HFFc6 (cell line): Measurements from ENCODE around the gene MROH2A. TPM values are rescaled to one million over a fixed set of nuclear protein-coding genes. Genes with fewer than 3 reads are reported as not detected.

Experiments used
- DNase-seq: peaks from one replicate; pipeline ENCODE4 v3.0.0-alpha.2; 2018
- H3K27ac Mint-ChIP-seq: 2 replicates; pipeline ENCODE4 v1.8.0; 2020; ENCODE audit warnings: mild to moderate bottlenecking, mixed read lengths
- H3K27me3 Mint-ChIP-seq: 2 replicates; pipeline ENCODE4 v1.8.0; 2021; ENCODE audit warnings: mild to moderate bottlenecking, moderate library complexity, mixed read lengths; ENCODE audit not compliant: insufficient read depth
- H3K36me3 Mint-ChIP-seq: 2 replicates; pipeline ENCODE4 v1.8.0; 2021; ENCODE audit warnings: low read depth, mixed read lengths
- H3K4me1 Mint-ChIP-seq: 2 replicates; pipeline ENCODE4 v1.8.0; 2020; ENCODE audit warnings: low read depth, mixed read lengths
- H3K4me3 Mint-ChIP-seq: 2 replicates; pipeline ENCODE4 v1.8.0; 2020; ENCODE audit warnings: mild to moderate bottlenecking, moderate library complexity, mixed read lengths
- H3K9me3 Mint-ChIP-seq: 2 replicates; pipeline ENCODE4 v1.8.0; 2020; ENCODE audit warnings: mild to moderate bottlenecking, mixed read lengths
- total RNA-seq, 6 experiments: library from RNA; stranded (reverse); fragmentation: NEBNext Ultra II Directional; extraction: Animal tissue kit (Norgen Biotek cat#: 25700); gene quantifications; 2 replicates in 1 of 6; 3 replicates in 5 of 6; pipeline ENCODE4 v1.2.3, GENCODE V29; 2021
- TF ChIP-seq, protein P1 (sequence below): fragments of 200-600 bp; sonication (generic); IDR thresholded peaks from 2 replicates; pipeline ENCODE4 v1.5.0; 2021; ENCODE audit warnings: antibody characterized with exemption, mild to moderate bottlenecking

MROH2A gene
- total RNA-seq, 6 experiments from 2014 or later: not detected

DNA sequence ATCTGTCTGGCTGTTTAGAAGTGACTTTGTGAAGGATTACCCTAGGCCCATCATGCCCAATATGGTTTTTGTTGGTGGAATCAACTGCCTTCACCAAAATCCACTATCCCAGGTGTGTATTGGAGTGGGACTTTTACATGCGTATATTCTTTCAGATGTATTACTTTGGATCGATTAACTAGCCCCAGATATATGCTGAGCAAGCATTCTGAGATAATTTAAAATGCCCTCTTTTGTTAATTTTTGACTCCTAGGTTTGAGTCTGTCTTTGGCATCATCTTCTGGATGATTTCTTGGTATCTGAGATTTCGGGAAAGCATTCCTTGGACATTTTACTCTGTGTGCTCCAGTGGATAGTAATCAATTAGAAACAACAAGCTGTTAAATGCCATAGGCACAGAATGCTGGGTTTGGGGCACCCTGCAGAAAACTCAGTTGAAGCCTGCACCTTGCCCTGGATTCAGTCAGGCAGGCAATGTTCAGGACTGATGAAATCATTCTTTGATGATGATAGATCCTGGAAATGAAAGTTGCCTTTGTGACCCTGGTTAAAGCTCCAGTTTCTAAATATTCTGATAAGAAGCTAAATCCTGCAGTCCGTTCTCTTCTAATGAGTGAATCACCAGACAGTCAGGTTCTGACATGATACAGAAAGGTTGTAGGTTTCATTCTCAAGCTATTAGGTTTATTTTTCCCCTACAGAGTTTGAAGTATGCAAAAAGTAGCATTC lies 16.9 kb upstream of the MROH2A start:
- no peak overlapping the region for H3K27ac Mint-ChIP-seq
- TF ChIP-seq, protein P1, sequence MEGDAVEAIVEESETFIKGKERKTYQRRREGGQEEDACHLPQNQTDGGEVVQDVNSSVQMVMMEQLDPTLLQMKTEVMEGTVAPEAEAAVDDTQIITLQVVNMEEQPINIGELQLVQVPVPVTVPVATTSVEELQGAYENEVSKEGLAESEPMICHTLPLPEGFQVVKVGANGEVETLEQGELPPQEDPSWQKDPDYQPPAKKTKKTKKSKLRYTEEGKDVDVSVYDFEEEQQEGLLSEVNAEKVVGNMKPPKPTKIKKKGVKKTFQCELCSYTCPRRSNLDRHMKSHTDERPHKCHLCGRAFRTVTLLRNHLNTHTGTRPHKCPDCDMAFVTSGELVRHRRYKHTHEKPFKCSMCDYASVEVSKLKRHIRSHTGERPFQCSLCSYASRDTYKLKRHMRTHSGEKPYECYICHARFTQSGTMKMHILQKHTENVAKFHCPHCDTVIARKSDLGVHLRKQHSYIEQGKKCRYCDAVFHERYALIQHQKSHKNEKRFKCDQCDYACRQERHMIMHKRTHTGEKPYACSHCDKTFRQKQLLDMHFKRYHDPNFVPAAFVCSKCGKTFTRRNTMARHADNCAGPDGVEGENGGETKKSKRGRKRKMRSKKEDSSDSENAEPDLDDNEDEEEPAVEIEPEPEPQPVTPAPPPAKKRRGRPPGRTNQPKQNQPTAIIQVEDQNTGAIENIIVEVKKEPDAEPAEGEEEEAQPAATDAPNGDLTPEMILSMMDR: no peak
- H3K4me1 Mint-ChIP-seq: peaks cover 12% of the 10 kb centered on the region
- DNase-seq: no peak
- H3K27me3 Mint-ChIP-seq: no peaks in the 10 kb centered on the region
- peaks cover 21% of the 10 kb centered on the region for H3K9me3 Mint-ChIP-seq
- H3K4me3 Mint-ChIP-seq: no peak overlapping the region
- no peaks in the 10 kb centered on the region for H3K36me3 Mint-ChIP-seq

DNA sequence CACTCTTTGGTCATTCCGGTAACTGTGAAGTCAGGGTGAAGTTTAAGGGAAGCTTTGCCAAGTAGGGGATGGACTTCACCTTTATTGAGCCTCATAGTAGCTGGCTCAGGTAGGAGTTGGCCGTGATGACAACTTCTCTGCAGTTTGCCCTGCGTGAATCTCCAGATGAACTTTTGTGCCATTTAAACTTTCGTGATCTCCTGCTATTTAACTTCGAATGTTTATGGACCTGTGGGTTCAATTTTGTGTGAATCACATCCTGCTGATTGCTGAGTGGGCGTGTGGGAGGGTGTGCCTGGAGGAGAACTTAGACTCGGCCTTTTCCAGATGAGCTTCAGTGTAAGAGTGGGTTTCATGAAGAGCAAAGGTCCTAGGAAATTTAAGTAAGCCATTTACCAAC lies 13.9 kb upstream of the MROH2A start:
- Mint-ChIP-seq H3K27ac (no peak overlapping the region), H3K36me3 (no peaks in the 10 kb centered on the region), H3K4me1 (peaks cover 12% of the 10 kb centered on the region), H3K27me3 (peaks cover 1% of the 10 kb centered on the region; the same call in 1 of the 2 replicates), H3K9me3 (peaks cover 12% of the 10 kb centered on the region), H3K4me3 (no peak overlapping the region)
- no peak for DNase-seq
- TF ChIP-seq, protein P1: no peak

DNA sequence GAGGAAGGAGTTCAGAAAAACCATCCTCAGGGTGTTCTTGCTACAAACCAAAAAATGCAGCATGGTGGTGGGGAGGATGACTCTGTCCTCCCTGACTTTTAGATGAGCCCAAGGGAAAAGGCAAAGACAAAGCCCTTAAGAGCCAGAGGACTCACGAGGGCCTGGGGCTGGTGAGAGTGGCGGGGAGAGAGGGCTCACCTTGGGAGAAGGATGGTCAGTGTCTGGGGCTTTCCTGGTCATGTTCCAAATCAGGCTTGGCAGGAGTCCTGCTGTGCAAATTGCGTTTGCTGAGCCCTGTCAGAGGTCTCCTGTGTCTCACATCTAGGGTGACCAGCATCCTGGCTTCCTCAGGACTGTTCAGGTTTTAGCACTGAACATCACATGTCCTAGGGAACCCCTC lies 13.4 kb upstream of the MROH2A start:
- Mint-ChIP-seq H3K36me3 (no peaks in the 10 kb centered on the region), H3K9me3 (peaks cover 14% of the 10 kb centered on the region), H3K4me3 (no peak overlapping the region), H3K27ac (no peak overlapping the region), H3K27me3 (peaks cover 4% of the 10 kb centered on the region; the same call in 1 of the 2 replicates), H3K4me1 (peaks cover 12% of the 10 kb centered on the region)
- TF ChIP-seq, protein P1: no peak
- DNase-seq: no peak

DNA sequence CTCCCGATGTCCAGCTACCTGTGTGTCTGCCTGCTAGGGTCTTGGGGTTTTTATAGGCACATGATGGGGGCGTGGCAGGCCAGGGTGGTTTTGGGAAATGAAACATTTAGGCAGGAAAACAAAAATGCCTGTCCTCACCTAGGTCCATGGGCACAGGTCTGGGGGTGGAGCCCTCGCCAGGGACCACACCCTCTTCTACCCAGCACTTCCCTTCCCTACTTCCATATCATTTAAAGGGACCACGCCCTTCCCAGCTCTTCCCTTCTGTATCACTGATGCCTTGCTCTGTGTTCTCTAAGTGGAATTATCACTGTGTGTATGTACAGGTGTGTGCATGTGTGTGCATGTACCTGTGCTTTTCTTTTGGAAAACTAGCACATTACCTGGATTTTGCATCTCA lies 11.7 kb upstream of the MROH2A start:
- peaks cover 12% of the 10 kb centered on the region for H3K4me1 Mint-ChIP-seq
- peaks cover 8% of the 10 kb centered on the region for H3K27me3 Mint-ChIP-seq
- H3K36me3 Mint-ChIP-seq: no peaks in the 10 kb centered on the region
- no peak overlapping the region for H3K27ac Mint-ChIP-seq
- H3K4me3 Mint-ChIP-seq: no peak overlapping the region
- TF ChIP-seq, protein P1: no peak
- no peak for DNase-seq
- peaks cover 4% of the 10 kb centered on the region for H3K9me3 Mint-ChIP-seq

DNA sequence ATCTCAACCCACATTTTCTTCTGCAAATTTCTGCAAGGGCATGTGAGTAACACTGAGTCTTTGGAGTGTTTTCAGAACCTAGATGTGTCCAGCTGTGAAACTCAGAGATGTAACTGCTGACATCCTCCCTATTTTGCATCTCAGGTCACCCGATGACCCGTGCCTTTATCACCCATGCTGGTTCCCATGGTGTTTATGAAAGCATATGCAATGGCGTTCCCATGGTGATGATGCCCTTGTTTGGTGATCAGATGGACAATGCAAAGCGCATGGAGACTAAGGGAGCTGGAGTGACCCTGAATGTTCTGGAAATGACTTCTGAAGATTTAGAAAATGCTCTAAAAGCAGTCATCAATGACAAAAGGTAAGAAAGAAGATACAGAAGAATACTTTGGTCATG lies 10.1 kb upstream of the MROH2A start:
- peaks cover 4% of the 10 kb centered on the region for H3K9me3 Mint-ChIP-seq
- H3K4me1 Mint-ChIP-seq: peaks cover 12% of the 10 kb centered on the region
- H3K27me3 Mint-ChIP-seq: peaks cover 8% of the 10 kb centered on the region
- no peak overlapping the region for H3K27ac Mint-ChIP-seq
- DNase-seq: no peak
- TF ChIP-seq, protein P1: no peak
- H3K4me3 Mint-ChIP-seq: no peak overlapping the region
- no peaks in the 10 kb centered on the region for H3K36me3 Mint-ChIP-seq
